GM10266 (cell line): ENCODE data around the gene MATN4.

Experiments used
- DNase-seq: peaks from one replicate; pipeline ENCODE4 v3.0.0; 2012; ENCODE audit errors: extremely low spot score
- CTCF ChIP-seq: IDR thresholded peaks from 2 replicates; pipeline ENCODE4 v1.5.1; 2012; ENCODE audit warnings: mild to moderate bottlenecking, low read depth; ENCODE audit not compliant: control insufficient read depth, insufficient read depth; ENCODE audit errors: missing control alignments

Gene MATN4

GRCh38 chr20:45293041-45294002 lies 14.8 kb downstream of the MATN4 start:
- peak; percentile 87 for TF ChIP-seq CTCF
- DNase-seq: peak; percentile 90

GRCh38 chr20:45292343-45292742 lies 15.8 kb downstream of the MATN4 start:
- DNase-seq: no peak
- TF ChIP-seq CTCF: no peak

GRCh38 chr20:45291526-45291925 lies 16.6 kb downstream of the MATN4 start:
- no peak for DNase-seq
- no peak for TF ChIP-seq CTCF

- TF ChIP-seq CTCF: peak; percentile 83
- DNase-seq: peak; percentile 80
Observed at GRCh38 chr20:45290677-45291355, 17.3 kb downstream of the MATN4 start.

- TF ChIP-seq CTCF: no peak
- DNase-seq: no peak
Observed at GRCh38 chr20:45289942-45290676, 18.0 kb downstream of the MATN4 start.

- no peak for TF ChIP-seq CTCF
- DNase-seq: no peak
Observed at GRCh38 chr20:45288860-45289259, 19.2 kb downstream of the MATN4 start.
